Progenitor cell of endocrine pancreas (in vitro differentiated cells): ENCODE data around the gene PCDHA3. TPM values are rescaled to one million over a fixed set of nuclear protein-coding genes. Genes with fewer than 3 reads are reported as not detected.
"Not testable (repeated sequence)": the region's sequence is repeated elsewhere in the genome, so short reads cannot be mapped to it uniquely, and the experiment has no call there.

ENCODE experiments used
- DNase-seq: peaks from one replicate; pipeline ENCODE4 v3.0.0; 2021; ENCODE audit warnings: low spot score; ENCODE audit not compliant: unreplicated experiment
- H3K27ac Mint-ChIP-seq: 2 replicates; pipeline ENCODE4 v1.8.0; 2021; ENCODE audit warnings: mild to moderate bottlenecking, moderate library complexity, mixed read lengths
- H3K27me3 Mint-ChIP-seq: 2 replicates; pipeline ENCODE4 v1.8.0; 2021; ENCODE audit warnings: mixed read lengths
- H3K36me3 Mint-ChIP-seq: 2 replicates; pipeline ENCODE4 v1.8.0; 2022; ENCODE audit warnings: mixed read lengths; ENCODE audit not compliant: insufficient read depth
- H3K4me1 Mint-ChIP-seq: 2 replicates; pipeline ENCODE4 v1.8.0; 2021; ENCODE audit warnings: low read depth, mixed read lengths
- H3K4me3 Mint-ChIP-seq: 2 replicates; pipeline ENCODE4 v1.8.0; 2021; ENCODE audit warnings: low read depth, mild to moderate bottlenecking, moderate library complexity, mixed read lengths
- H3K9me3 Mint-ChIP-seq: 2 replicates; pipeline ENCODE4 v1.8.0; 2021; ENCODE audit warnings: low read depth, mixed read lengths
- total RNA-seq: library from RNA; stranded (reverse); gene quantifications from 2 replicates; pipeline ENCODE4 v1.2.1, GENCODE V29; 2021
- TF ChIP-seq, protein P1 (sequence below): fragments of 200-600 bp; sonication (generic); IDR thresholded peaks from one replicate; pipeline ENCODE4 v1.5.0; 2021; ENCODE audit warnings: antibody characterized with exemption, mild to moderate bottlenecking; ENCODE audit not compliant: unreplicated experiment

The PCDHA3 gene
- total RNA-seq, 1 donor from 2014 or later, result 1.5 TPM

DNA sequence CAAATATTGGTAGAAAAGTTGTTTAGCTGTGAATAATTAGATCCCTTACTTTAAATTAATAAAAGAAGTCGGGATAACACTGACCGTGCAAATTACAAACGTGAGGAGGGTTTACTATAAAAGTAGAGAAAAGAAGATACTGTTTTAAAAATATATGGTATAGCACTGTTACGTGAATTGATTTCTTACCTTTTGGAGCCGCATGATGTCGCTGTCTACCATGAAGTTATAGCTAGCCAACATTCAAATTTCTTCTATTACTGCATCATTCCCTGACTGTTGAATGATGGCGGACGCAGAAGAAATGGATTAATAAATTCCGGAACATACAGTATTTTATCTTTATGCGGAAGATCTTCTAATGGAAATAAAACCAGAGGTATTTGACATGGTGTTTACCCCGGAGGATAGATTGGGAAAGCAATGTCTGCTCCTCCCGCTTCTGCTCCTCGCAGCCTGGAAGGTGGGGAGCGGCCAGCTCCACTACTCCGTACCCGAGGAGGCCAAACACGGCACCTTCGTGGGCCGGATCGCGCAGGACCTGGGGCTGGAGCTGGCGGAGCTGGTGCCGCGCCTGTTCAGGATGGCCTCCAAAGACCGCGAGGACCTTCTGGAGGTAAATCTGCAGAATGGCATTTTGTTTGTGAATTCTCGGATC, 27.0 kb downstream of the PCDHA3 start, which contains the start of gene PCDHA6:
Gene PCDHA6, plus strand, starts transcription at position 257 of the 658 bp plus-strand sequence. Its CDS starts 132 bp downstream, at position 389.
- peaks cover 24% of the 10 kb centered on the region for H3K9me3 Mint-ChIP-seq
- no peaks in the 10 kb centered on the region for H3K4me1 Mint-ChIP-seq
- no peak for DNase-seq
- peaks cover 49% of the 10 kb centered on the region for H3K36me3 Mint-ChIP-seq
- peak within 1 kb of the TSS; percentile 98 for H3K27ac Mint-ChIP-seq
- TF ChIP-seq, protein P1, sequence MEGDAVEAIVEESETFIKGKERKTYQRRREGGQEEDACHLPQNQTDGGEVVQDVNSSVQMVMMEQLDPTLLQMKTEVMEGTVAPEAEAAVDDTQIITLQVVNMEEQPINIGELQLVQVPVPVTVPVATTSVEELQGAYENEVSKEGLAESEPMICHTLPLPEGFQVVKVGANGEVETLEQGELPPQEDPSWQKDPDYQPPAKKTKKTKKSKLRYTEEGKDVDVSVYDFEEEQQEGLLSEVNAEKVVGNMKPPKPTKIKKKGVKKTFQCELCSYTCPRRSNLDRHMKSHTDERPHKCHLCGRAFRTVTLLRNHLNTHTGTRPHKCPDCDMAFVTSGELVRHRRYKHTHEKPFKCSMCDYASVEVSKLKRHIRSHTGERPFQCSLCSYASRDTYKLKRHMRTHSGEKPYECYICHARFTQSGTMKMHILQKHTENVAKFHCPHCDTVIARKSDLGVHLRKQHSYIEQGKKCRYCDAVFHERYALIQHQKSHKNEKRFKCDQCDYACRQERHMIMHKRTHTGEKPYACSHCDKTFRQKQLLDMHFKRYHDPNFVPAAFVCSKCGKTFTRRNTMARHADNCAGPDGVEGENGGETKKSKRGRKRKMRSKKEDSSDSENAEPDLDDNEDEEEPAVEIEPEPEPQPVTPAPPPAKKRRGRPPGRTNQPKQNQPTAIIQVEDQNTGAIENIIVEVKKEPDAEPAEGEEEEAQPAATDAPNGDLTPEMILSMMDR, result peak; percentile 60
- H3K4me3 Mint-ChIP-seq, result peak within 1 kb of the TSS; percentile 78
- no peaks in the 10 kb centered on the region for H3K27me3 Mint-ChIP-seq

DNA sequence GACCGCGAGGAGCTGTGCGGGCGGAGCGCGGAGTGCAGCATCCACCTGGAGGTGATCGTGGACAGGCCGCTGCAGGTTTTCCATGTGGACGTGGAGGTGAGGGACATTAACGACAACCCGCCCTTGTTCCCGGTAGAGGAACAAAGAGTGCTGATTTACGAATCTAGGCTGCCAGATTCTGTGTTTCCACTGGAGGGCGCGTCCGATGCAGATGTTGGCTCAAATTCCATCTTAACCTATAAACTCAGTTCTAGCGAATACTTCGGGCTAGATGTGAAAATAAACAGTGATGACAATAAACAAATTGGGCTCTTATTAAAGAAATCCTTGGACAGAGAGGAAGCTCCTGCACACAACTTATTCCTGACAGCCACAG, 27.5 kb downstream of the PCDHA3 start:
- Mint-ChIP-seq H3K27me3 (no peaks in the 10 kb centered on the region), H3K4me1 (no peaks in the 10 kb centered on the region), H3K9me3 (peaks cover 27% of the 10 kb centered on the region), H3K4me3 (peak overlapping the region; percentile 78), H3K36me3 (peaks cover 52% of the 10 kb centered on the region), H3K27ac (peak overlapping the region; percentile 98)
- DNase-seq, result no peak
- TF ChIP-seq, protein P1, result peak; percentile 37

DNA sequence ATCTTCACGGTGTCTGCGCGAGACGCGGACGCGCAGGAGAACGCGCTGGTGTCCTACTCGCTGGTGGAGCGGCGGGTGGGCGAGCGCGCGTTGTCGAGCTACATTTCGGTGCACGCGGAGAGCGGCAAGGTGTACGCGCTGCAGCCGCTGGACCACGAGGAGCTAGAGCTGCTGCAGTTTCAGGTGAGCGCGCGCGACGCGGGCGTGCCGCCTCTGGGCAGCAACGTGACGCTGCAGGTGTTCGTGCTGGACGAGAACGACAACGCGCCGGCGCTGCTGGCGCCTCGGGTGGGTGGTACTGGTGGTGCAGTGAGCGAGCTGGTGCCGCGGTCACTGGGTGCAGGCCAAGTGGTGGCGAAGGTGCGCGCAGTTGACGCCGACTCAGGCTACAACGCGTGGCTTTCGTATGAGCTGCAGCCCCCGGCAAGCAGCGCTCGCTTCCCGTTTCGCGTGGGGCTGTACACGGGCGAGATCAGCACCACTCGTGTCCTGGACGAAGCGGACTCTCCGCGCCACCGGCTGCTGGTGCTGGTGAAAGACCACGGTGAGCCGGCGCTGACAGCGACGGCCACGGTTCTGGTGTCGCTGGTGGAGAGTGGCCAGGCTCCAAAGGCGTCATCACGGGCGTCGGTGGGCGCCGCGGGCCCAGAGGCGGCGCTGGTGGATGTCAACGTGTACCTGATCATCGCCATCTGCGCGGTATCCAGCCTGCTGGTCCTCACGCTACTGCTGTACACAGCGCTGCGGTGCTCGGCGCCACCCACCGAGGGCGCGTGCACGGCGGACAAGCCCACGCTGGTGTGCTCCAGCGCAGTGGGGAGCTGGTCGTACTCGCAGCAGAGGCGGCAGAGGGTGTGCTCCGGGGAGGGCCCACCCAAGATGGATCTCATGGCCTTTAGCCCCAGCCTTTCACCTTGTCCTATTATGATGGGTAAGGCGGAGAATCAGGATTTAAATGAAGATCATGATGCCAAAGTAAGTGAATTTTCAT, 28.9 kb downstream of the PCDHA3 start:
- not testable (repeated sequence) for H3K27ac Mint-ChIP-seq, H3K4me1 Mint-ChIP-seq, H3K27me3 Mint-ChIP-seq, H3K4me3 Mint-ChIP-seq, DNase-seq
- Mint-ChIP-seq H3K9me3 (peaks cover 36% of the 10 kb centered on the region), H3K36me3 (peaks cover 59% of the 10 kb centered on the region)

DNA sequence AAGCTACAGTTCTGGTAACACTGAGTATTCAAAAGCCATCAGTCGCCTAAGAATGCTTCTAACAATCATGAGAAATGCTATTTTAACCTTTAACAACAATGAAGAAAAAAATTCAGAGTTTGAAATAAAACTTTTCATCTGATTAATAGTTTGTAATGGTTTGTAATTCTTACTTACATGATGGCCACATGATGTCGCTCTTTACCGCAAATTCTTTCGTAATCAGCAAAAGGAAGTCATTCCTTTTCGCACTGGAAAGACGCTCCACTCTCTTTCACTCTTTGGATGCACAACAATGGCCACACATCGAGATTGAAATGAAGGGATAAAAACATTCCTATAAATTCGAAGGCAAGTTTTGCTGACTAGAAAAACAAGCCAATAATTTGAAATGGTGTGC, 33.1 kb downstream of the PCDHA3 start, which contains the start of gene PCDHA7:
Gene PCDHA7, plus strand, starts transcription at position 277 of the 400 bp plus-strand sequence. Its CDS starts 115 bp downstream, at position 392.
- TF ChIP-seq, protein P1, result no peak
- peaks cover 29% of the 10 kb centered on the region for H3K9me3 Mint-ChIP-seq
- peaks cover 59% of the 10 kb centered on the region for H3K36me3 Mint-ChIP-seq
- peak within 1 kb of the TSS; percentile 63 for H3K27ac Mint-ChIP-seq
- H3K27me3 Mint-ChIP-seq, result no peaks in the 10 kb centered on the region
- DNase-seq, result no peak
- peak within 1 kb of the TSS; percentile 65 for H3K4me3 Mint-ChIP-seq
- H3K4me1 Mint-ChIP-seq, result no peaks in the 10 kb centered on the region

DNA sequence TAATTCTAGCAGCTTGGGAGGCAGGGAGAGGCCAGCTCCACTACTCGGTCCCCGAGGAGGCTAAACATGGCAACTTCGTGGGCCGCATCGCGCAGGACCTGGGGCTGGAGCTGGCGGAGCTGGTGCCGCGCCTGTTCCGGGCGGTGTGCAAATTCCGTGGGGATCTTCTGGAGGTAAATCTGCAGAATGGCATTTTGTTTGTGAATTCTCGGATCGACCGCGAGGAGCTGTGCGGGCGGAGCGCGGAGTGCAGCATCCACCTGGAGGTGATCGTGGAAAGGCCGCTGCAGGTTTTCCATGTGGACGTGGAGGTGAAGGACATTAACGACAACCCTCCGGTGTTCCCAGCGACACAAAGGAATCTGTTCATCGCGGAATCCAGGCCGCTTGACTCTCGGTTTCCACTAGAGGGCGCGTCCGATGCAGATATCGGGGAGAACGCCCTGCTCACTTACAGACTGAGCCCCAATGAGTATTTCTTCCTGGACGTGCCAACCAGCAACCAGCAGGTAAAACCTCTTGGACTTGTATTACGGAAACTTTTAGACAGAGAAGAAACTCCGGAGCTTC, 33.7 kb downstream of the PCDHA3 start:
- not testable (repeated sequence) for H3K27me3 Mint-ChIP-seq, DNase-seq, H3K4me1 Mint-ChIP-seq
- H3K9me3 Mint-ChIP-seq, result peaks cover 29% of the 10 kb centered on the region
- H3K36me3 Mint-ChIP-seq, result peaks cover 57% of the 10 kb centered on the region
- H3K4me3 Mint-ChIP-seq, result peak overlapping the region; percentile 65
- H3K27ac Mint-ChIP-seq, result peak overlapping the region; percentile 63
